Measurements from ENCODE around the gene ZNF653. TPM values are rescaled to one million over a fixed set of nuclear protein-coding genes. Genes with fewer than 3 reads are reported as not detected.
A peak's percentile ranks its signal among the peaks of the same experiment; 100 is the strongest.

ZNF653 gene
- polyA plus RNA-seq, 1 of the 3 experiments (the other 2 are of a cell fraction): 14.7 TPM

DNA sequence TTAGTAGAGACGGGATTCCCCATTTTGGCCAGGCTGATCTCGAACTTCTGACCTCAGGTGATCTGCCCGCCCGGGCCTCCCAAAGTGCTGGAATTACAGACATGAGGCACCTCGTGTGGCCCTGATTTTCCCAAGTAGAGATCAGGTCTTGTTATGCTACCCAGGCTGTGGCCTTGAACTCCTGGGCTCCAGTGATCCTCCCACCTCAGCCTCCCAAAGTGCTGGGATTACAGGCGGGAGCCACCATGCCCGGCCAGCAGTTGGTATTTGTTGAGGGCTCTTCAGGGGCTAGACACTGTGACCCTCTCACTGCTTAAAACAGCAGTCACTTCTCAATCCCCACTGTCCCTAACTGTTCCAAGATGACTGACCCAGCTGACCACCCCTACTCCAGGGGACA is 16.3 kb downstream of the ZNF653 start (continued):
- TF ChIP-seq RCOR1 (IDR thresholded peaks at IDR 0.05; ENCODE audit: low read length): no peak
- no peak for TF ChIP-seq SIN3A (IDR thresholded peaks at IDR 0.05; ENCODE audit: borderline replicate concordance, low read depth, low read length)
- no peak for TF ChIP-seq MEF2A (IDR thresholded peaks at IDR 0.05; ENCODE audit: borderline replicate concordance, low read depth)
- TF ChIP-seq, protein P1, sequence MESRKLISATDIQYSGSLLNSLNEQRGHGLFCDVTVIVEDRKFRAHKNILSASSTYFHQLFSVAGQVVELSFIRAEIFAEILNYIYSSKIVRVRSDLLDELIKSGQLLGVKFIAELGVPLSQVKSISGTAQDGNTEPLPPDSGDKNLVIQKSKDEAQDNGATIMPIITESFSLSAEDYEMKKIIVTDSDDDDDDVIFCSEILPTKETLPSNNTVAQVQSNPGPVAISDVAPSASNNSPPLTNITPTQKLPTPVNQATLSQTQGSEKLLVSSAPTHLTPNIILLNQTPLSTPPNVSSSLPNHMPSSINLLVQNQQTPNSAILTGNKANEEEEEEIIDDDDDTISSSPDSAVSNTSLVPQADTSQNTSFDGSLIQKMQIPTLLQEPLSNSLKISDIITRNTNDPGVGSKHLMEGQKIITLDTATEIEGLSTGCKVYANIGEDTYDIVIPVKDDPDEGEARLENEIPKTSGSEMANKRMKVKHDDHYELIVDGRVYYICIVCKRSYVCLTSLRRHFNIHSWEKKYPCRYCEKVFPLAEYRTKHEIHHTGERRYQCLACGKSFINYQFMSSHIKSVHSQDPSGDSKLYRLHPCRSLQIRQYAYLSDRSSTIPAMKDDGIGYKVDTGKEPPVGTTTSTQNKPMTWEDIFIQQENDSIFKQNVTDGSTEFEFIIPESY (IDR thresholded peaks at IDR 0.05; ENCODE audit: borderline replicate concordance, low read depth): no peak
- TF ChIP-seq JUND (IDR thresholded peaks at IDR 0.05): no peak
- TF ChIP-seq RAD21 (IDR thresholded peaks at IDR 0.05; ENCODE audit: low read length): no peak
- TF ChIP-seq NRF1 (IDR thresholded peaks at IDR 0.05; ENCODE audit: low read depth, low read length): no peak
- TF ChIP-seq FOXM1 (IDR thresholded peaks at IDR 0.05; ENCODE audit: low read depth): no peak

DNA sequence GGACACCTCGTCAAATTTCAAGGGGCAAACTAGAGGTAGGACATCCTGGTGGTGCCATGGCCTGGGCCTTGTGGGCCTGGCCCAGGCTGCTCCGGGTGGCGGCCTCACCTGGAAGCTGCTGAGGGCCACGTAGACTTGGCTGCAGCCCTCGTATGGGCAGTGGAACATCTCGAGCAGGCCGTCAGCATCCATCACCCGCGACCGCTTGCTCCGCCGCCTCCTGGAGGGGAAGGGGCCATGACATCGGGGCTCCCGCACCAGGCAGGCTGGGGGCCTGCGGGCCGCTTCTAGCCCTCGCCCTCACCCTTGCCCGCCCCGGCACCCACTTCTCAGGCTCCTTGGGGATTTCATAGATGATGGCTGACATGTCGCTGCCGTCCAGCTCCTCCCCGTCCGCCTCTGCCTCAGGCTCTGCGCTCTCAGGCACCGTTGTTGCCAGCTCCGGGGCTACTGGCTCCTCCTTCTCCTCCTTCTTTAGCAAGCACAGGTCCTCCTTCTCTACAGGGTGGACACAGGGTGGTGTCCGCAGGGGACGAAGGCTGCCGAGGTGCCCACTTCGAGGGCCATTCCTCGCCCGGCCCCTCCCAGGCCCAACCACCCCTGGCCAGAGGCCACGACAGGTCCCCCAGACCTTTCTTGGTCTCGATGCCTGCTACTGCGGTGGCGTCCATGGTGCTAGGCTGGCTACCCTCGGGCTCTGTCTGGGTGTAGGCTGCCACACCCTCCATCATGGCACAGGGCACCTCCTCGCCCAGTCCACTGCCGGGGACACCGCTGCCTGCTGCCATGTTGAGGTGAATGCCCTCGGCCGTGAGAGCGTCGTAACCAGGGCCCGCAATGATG is 18.8 kb downstream of the ZNF653 start:
- no peaks in the 10 kb centered on the region for H4K20me1 ChIP-seq (ENCODE audit: insufficient read depth)
- 95% methylated on average over 26 of the region's 45 CpGs for WGBS (ENCODE audit: low lambda C conversion rate)
- H3K4me3 ChIP-seq (ENCODE audit: low read depth in 2 of 2, low read length in 1 of 2): no peak overlapping the region
- H3K27me3 ChIP-seq (ENCODE audit: insufficient read depth): no peaks in the 10 kb centered on the region; the same call in 1 of the 2 replicates
- no peaks in the 10 kb centered on the region for H3F3A ChIP-seq (replicated peaks; ENCODE audit: insufficient read depth)
- no peaks in the 10 kb centered on the region for H3K9me3 ChIP-seq
- CTCF ChIA-PET: interaction anchor here (1.2 kb wide), 1 partner anchor 35 kb away, joined by 3 read pairs; no protein-coding TSS in a partner anchor
- no peaks in the 10 kb centered on the region for H3K79me2 ChIP-seq (ENCODE audit: insufficient read depth)
- no peak overlapping the region for H3K4me2 ChIP-seq
- POLR2A ChIA-PET: interaction anchor here (0.6 kb wide), 1 partner anchor 23 kb away, joined by 3 read pairs; no protein-coding TSS in a partner anchor
- no peak for TF ChIP-seq RCOR1 (IDR thresholded peaks at IDR 0.05; ENCODE audit: low read length)
- TF ChIP-seq SMC3 (IDR thresholded peaks at IDR 0.05; ENCODE audit: low read depth, low read length): no peak
- TF ChIP-seq RXRA (IDR thresholded peaks at IDR 0.05; ENCODE audit: borderline replicate concordance, low read depth): no peak
- TF ChIP-seq NFIC (IDR thresholded peaks at IDR 0.05; ENCODE audit: borderline replicate concordance): no peak
- no peak for TF ChIP-seq NRF1 (IDR thresholded peaks at IDR 0.05; ENCODE audit: low read depth, low read length)
- no peak for TF ChIP-seq ELF1 (IDR thresholded peaks at IDR 0.05)
- no peak for TF ChIP-seq EP300 (IDR thresholded peaks at IDR 0.05; ENCODE audit: borderline replicate concordance in 1 of 2, low read depth in 1 of 2, low read length in 1 of 2)
- TF ChIP-seq FOXJ3 (CRISPR knock-in tag; IDR thresholded peaks at IDR 0.05): no peak
- no peak for TF ChIP-seq YY1 (IDR thresholded peaks at IDR 0.05; ENCODE audit: low read depth)
- TF ChIP-seq, protein P2, sequence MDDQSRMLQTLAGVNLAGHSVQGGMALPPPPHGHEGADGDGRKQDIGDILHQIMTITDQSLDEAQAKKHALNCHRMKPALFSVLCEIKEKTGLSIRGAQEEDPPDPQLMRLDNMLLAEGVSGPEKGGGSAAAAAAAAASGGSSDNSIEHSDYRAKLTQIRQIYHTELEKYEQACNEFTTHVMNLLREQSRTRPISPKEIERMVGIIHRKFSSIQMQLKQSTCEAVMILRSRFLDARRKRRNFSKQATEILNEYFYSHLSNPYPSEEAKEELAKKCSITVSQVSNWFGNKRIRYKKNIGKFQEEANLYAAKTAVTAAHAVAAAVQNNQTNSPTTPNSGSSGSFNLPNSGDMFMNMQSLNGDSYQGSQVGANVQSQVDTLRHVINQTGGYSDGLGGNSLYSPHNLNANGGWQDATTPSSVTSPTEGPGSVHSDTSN (IDR thresholded peaks at IDR 0.05): no peak
- TF ChIP-seq, protein P3, sequence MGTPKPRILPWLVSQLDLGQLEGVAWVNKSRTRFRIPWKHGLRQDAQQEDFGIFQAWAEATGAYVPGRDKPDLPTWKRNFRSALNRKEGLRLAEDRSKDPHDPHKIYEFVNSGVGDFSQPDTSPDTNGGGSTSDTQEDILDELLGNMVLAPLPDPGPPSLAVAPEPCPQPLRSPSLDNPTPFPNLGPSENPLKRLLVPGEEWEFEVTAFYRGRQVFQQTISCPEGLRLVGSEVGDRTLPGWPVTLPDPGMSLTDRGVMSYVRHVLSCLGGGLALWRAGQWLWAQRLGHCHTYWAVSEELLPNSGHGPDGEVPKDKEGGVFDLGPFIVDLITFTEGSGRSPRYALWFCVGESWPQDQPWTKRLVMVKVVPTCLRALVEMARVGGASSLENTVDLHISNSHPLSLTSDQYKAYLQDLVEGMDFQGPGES (IDR thresholded peaks at IDR 0.05; ENCODE audit: low read depth, low read length): no peak
- no peak for TF ChIP-seq GATA2 (CRISPR knock-in tag; IDR thresholded peaks at IDR 0.05)
- no peak for TF ChIP-seq SIN3A (IDR thresholded peaks at IDR 0.05; ENCODE audit: borderline replicate concordance, low read depth, low read length)
- TF ChIP-seq, protein P4, sequence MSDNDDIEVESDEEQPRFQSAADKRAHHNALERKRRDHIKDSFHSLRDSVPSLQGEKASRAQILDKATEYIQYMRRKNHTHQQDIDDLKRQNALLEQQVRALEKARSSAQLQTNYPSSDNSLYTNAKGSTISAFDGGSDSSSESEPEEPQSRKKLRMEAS (IDR thresholded peaks at IDR 0.05; ENCODE audit: low read depth): no peak
- no peak for TF ChIP-seq GABPA (IDR thresholded peaks at IDR 0.05; ENCODE audit: low read depth)
- no peak for TF ChIP-seq TAF1 (IDR thresholded peaks at IDR 0.05; ENCODE audit: borderline replicate concordance, low read depth, low read length)
- TF ChIP-seq, protein P5, sequence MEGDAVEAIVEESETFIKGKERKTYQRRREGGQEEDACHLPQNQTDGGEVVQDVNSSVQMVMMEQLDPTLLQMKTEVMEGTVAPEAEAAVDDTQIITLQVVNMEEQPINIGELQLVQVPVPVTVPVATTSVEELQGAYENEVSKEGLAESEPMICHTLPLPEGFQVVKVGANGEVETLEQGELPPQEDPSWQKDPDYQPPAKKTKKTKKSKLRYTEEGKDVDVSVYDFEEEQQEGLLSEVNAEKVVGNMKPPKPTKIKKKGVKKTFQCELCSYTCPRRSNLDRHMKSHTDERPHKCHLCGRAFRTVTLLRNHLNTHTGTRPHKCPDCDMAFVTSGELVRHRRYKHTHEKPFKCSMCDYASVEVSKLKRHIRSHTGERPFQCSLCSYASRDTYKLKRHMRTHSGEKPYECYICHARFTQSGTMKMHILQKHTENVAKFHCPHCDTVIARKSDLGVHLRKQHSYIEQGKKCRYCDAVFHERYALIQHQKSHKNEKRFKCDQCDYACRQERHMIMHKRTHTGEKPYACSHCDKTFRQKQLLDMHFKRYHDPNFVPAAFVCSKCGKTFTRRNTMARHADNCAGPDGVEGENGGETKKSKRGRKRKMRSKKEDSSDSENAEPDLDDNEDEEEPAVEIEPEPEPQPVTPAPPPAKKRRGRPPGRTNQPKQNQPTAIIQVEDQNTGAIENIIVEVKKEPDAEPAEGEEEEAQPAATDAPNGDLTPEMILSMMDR (IDR thresholded peaks at IDR 0.05): no peak
- H2AFZ ChIP-seq (ENCODE audit: low read depth): no peak overlapping the region
- peak; percentile 29 for DNase-seq
- no peaks in the 10 kb centered on the region for H3K9me2 ChIP-seq
- no peak overlapping the region for H3K27ac ChIP-seq (ENCODE audit: low read depth in 2 of 2, low read length in 1 of 2)
- H3K36me3 ChIP-seq (replicated peaks in 1 of 2; ENCODE audit: control insufficient read depth in 1 of 2, insufficient read depth in 2 of 2, low read length in 1 of 2): no peaks in the 10 kb centered on the region
- no peak overlapping the region for H3K9ac ChIP-seq
- H3K4me1 ChIP-seq (ENCODE audit: control insufficient read depth in 1 of 2, insufficient read depth in 2 of 2, low read depth in 1 of 2, low read length in 1 of 2): peaks cover 0 to 3% of the 10 kb centered on the region in 2 experiments; a peak in 1 of 4 replicates
